Retinal pigment epithelial cell (primary cell): Measurements from ENCODE around the gene CASKIN1.
"Not testable (repeated sequence)": the region's sequence is repeated elsewhere in the genome, so short reads cannot be mapped to it uniquely, and the experiment has no call there.

Experiments
- DNase-seq: peaks from one replicate; pipeline ENCODE4 v3.0.0-alpha.2; 2010; ENCODE audit warnings: low read depth
- H3K4me3 ChIP-seq: 2 replicates; pipeline ENCODE4 v1.5.1; 2011; ENCODE audit warnings: mild to moderate bottlenecking, low read length, control low read depth, moderate library complexity
- CTCF ChIP-seq: conservative IDR thresholded peaks from 2 replicates; pipeline ENCODE4 v1.5.1; 2011; ENCODE audit warnings: low read depth, low read length, control low read depth, inconsistent platforms

CASKIN1 gene

DNA sequence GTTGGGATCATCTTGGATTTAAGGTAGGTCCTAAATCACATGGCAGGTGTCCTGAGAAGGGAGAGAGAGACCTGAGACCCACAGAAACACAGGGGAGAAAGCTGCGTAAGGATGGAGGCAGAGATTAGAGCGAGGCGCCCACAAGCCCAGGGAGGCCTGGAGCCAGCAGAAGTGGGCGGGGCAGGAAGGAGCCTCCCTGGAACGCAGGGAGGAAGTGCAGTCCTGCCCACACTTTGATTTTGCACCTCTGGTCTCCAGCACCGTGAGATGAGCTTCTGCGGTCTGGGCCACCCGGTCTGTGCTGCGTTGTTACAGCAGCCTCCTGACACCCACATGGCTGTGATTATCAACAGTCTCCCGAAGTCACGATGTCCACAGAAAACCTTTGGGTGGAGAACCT, 46.2 kb upstream of the CASKIN1 start:
- no peak for DNase-seq

DNA sequence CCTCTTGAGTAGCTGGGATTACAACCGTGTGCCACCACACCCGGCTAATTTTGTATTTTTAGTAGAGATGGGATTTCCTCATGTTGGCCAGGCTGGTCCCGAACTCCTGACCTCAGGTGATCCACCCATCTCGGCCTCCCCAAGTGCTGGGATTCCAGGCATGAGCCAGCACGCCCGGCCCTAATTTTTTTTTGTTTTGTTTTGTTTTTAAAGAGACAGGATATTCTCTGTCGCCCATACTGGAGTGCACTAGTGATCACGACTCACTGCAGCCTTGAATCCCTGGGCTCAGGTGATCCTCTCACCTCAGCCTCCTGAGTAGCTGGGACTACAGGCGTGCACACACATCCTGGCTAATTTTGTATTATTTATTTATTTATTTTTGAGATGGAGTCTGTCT, 43.9 kb upstream of the CASKIN1 start:
- not testable (repeated sequence) for H3K4me3 ChIP-seq, DNase-seq

More for the DNA sequence above, 46.2 kb upstream of the CASKIN1 start:
- no peak overlapping the region for H3K4me3 ChIP-seq
- TF ChIP-seq CTCF, result no peak

- no peak for DNase-seq
- H3K4me3 ChIP-seq, result no peak overlapping the region
- TF ChIP-seq CTCF, result no peak
Measured at GRCh38 chr16:2238838-2239675, 42.7 kb upstream of the CASKIN1 start.

DNA sequence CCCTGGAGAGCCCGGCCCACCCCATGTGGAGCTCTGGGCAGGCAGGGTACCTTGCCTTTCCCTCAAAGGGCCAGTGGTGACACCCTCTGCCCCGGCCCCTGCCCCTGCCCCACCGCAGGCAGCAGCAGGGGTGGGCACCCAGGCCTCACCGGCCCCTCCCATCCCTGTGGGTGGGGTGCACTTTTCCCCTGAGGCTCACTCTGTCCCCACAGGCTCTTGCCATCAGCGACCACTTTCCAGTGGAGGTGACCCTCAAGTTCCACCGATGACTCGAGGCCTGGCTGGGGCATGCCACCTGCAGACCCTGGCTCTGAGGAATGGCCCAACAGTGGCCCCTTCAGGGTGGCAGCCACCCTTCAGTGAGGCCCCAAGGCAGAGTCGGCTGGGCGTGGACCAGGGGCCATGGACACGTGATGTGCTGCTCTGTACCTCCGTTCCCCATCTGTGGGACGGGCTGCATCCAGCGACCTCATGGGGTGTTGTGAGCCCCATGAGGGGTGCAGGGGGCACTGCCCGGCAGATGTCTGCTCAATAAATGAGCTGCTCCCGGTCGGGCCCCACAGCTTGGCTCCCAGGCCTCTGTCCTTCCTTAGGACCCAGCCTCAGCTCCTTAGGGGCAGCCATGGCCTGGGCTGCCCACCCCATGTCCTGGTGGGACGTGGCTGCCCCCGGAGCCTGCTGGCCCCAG, 41.9 kb upstream of the CASKIN1 start:
- no peak for TF ChIP-seq CTCF
- no peak for DNase-seq

GRCh38 chr16:2237493-2238149, 41.2 kb upstream of the CASKIN1 start:
- H3K4me3 ChIP-seq, result no peak overlapping the region
- TF ChIP-seq CTCF, result no peak
- no peak for DNase-seq

More for the DNA sequence above, 41.9 kb upstream of the CASKIN1 start:
- no peak overlapping the region for H3K4me3 ChIP-seq

DNA sequence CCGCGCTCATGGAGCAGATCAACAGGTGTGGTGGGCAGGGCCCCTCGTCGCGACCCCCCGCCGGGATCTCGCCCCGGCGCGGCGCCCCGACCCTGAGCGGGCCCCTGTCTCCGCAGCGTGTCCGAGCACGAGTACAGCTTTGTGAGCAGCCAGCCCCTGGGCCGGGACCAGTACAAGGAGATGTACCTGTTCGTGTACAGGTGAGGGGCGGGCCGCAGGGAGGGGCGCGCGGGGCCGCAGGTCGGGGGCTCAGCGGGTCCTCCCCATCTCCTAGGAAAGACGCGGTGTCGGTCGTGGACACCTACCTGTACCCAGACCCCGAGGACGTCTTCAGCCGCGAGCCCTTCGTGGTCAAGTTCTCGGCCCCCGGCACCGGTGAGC, 40.7 kb upstream of the CASKIN1 start:
- peak overlapping the region; percentile 23 for H3K4me3 ChIP-seq
- no peak for DNase-seq
- no peak for TF ChIP-seq CTCF

DNA sequence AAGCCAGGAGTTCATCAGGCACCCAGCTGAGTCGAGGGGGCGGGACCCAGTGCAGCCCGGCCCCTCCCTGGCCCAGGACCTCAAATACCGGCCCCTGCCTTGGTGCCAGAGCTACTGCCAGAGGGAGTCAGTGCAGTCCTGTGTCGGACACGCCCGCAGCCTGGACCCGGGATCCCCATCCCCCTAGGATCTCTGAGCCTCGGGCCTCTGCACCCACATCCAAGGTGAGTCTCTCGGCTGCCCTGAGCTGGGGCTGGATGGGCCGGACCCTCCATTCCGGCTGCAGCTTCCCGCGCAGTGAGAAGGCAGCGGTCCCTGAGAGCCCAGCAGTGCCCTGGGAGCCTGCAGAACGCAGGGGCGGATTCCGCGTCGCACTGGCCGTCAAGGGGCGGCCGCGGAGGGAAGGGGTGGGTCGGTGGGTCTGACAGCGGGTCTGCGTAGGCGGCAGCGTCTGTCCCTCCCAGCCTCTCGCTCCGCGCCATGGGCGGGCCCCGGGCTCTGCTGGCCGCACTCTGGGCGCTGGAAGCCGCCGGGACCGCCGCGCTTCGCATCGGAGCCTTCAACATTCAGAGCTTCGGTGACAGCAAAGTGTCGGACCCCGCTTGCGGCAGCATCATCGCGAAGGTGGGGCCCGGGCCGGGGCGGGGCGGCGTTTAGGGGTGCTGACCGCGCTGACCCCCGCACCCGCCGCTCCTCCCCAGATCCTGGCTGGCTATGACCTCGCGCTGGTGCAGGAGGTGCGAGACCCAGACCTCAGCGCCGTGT, 40.1 kb upstream of the CASKIN1 start, which contains the start of gene DNASE1L2:
DNASE1L2 (plus strand) TSS at position 108 of the 765 bp plus-strand sequence; CDS start at position 481, 373 bp downstream.
- DNase-seq, result no peak
- peak within 1 kb of the TSS; percentile 23 for H3K4me3 ChIP-seq
- TF ChIP-seq CTCF, result no peak
